Right lobe of liver (tissue), 6 donors: ENCODE results near the gene EHBP1L1. TPM values are rescaled to one million over a fixed set of nuclear protein-coding genes. Genes with fewer than 3 reads are reported as not detected.

Source experiments
- ATAC-seq, 4 donors: fragments of 200-7000 bp; cut with Tn5 transposase; one replicate each; pipeline ENCODE4 v1.9.1; 2020; ENCODE audit warnings: mild to moderate bottlenecking in 4 of 4, moderate library complexity in 4 of 4
- DNase-seq, 3 donors: peaks; one replicate each; pipeline ENCODE4 v3.0.0-alpha.2; 2020
- H3K27ac ChIP-seq, 3 donors: fragments of 200-600 bp; one replicate each; pipeline ENCODE4 v1.8.0; 2022
- H3K27me3 ChIP-seq, 2 donors: fragments of 200-600 bp; one replicate each; pipeline ENCODE4 v1.8.0; 2022
- H3K36me3 ChIP-seq, 4 donors: fragments of 200-600 bp; sonication (generic) in 1 of 4; one replicate each; pipeline versions ENCODE4 v1.5.1 to v1.8.0; 2017 to 2022; ENCODE audit warnings: control low read depth in 1 of 4
- H3K4me1 ChIP-seq, 4 donors: fragments of 200-600 bp; sonication (generic) in 1 of 4; one replicate each; pipeline versions ENCODE4 v1.5.1 to v1.8.0; 2017 to 2022; ENCODE audit warnings: control low read depth in 1 of 4
- H3K4me3 ChIP-seq, 3 donors: fragments of 200-600 bp; one replicate each; pipeline ENCODE4 v1.8.0; 2022
- H3K9me3 ChIP-seq, 4 donors: fragments of 200-600 bp; sonication (generic) in 1 of 4; one replicate each; pipeline versions ENCODE4 v1.5.1 to v1.8.0; 2017 to 2022; ENCODE audit warnings: control low read depth in 1 of 4
- CTCF ChIP-seq, 4 donors: fragments of 200-600 bp in 3 of 4; fragments of 450-650 bp in 1 of 4; IDR thresholded peaks; one replicate each; pipeline versions ENCODE4 v1.5.1 to v1.8.0; 2016 to 2022; ENCODE audit warnings: antibody characterized with exemption in 4 of 4, mild to moderate bottlenecking in 2 of 4
- POLR2A ChIP-seq: fragments of 450-650 bp; IDR thresholded peaks from one replicate; pipeline ENCODE4 v1.6.1; 2017; ENCODE audit warnings: antibody characterized with exemption, mild to moderate bottlenecking
- WGBS: methylation state at CpG from one replicate; pipeline ENCODE4 v1.1.6; 2018; ENCODE audit warnings: low coverage, low lambda C conversion rate; ENCODE audit not compliant: insufficient coverage; ENCODE audit errors: missing lambda C conversion rate; 5-methylcytosine and 5-hydroxymethylcytosine counted together
- intact Hi-C, 2 donors: fragments of 100-400 bp; cut with DNase I; formaldehyde crosslinking; loops; one replicate each; pipeline versions ENCODE4 v1.11.2 to v1.14.1; 2022
- total RNA-seq, 6 experiments: library from RNA; depleted of rRNA in 2 of 6; stranded (reverse); fragments of >200 nt in 2 of 6; fragmentation: NEBNext Ultra II Directional in 3 of 6; extraction: Animal tissue kit (Norgen Biotek cat#: 25700) in 3 of 6; gene quantifications; one replicate each; pipeline versions ENCODE4 v1.1.0 to v1.2.4, GENCODE V29; 2016 to 2023
- donor health status: DM: no; HTN: yes; CAD: no.
- donor health status: DM: no; HTN: no; CAD: no.
- donor health status: DM: no; HTN: no; CAD: no.
- donor health status: DM: no; HTN: yes; CAD: no.
- donor health status: DM: no; HTN: yes; CAD: no.

The EHBP1L1 gene
- total RNA-seq, 6 experiments from 2014 or later, result 10.0 to 29.9 (median 13.7) TPM

GRCh38 chr11:65556470-65557279, 19.2 kb upstream of the EHBP1L1 start:
- no peak for DNase-seq
- Histone ChIP-seq H3K4me3 (peak overlapping the region; percentile 50 to 55 (median 54)), H3K4me1 (peaks cover 0 to 20% (median 4%) of the 10 kb centered on the region in 4 donors), H3K27me3 (no peaks in the 10 kb centered on the region), H3K27ac (peak overlapping the region in 2 of 3 donors; percentile 15 to 51), H3K9me3 (no peaks in the 10 kb centered on the region), H3K36me3 (no peaks in the 10 kb centered on the region)
- TF ChIP-seq CTCF (IDR thresholded peaks at IDR 0.05), result no peak
- TF ChIP-seq POLR2A, result no peak
- no peak for ATAC-seq
- intact Hi-C loops, result no loop called here
- 80% methylated on average over 9 of the region's 12 CpGs for WGBS

DNA sequence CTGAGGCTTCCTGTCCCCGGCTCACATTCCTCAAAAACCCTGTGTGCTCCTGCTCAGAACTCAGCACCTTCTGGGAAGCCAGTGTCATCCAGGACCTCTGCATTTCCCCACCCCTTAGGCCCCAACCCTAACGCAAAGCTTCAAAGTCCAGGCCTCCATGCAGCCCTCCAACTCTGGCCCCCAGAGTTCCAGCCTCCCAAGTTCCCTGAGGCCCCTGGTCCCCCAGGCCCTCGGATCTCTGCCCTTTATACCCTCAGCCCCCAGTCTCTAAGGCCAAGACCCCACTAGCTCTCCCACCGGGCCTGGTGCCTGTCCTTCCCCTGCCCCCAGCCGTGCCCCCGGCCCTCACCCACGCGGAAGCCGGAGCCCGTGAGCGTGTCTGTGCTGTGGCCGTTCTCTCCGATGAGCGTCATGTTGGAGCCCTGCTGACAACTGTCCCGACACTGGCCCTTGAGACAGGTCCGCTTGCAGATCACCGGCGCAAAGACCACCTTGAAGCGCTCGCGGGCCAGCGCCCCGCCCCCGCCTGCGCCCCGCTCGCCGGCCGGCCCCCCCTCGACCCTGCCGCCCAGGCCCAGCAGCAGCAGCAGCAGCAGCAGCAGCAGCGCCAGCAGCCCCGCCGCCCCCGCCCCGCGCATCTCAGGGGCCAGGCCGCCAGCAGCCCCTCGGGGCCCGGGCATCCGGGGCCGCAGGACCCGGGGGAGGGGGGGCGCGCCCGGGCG, 18.4 kb upstream of the EHBP1L1 start:
- Histone ChIP-seq H3K27me3 (no peaks in the 10 kb centered on the region), H3K27ac (peak overlapping the region; percentile 41 to 82 (median 56)), H3K36me3 (no peaks in the 10 kb centered on the region), H3K4me3 (peak overlapping the region; percentile 50 to 55 (median 54)), H3K9me3 (no peaks in the 10 kb centered on the region), H3K4me1 (peaks cover 0 to 13% (median 3%) of the 10 kb centered on the region in 4 donors)
- WGBS, result 2% methylated on average over 19 of the region's 47 CpGs
- TF ChIP-seq POLR2A, result no peak
- TF ChIP-seq CTCF (IDR thresholded peaks at IDR 0.05), result no peak
- DNase-seq, result no peak
- no peak for ATAC-seq
- intact Hi-C loops, result no loop called here

- Histone ChIP-seq H3K9me3 (no peaks in the 10 kb centered on the region), H3K4me1 (peaks cover 0 to 8% (median 3%) of the 10 kb centered on the region in 4 donors), H3K4me3 (peak within 1 kb of the TSS; percentile 50 to 55 (median 54)), H3K27ac (peak within 1 kb of the TSS; percentile 41 to 82 (median 56)), H3K36me3 (no peaks in the 10 kb centered on the region), H3K27me3 (no peaks in the 10 kb centered on the region)
- ATAC-seq, result peak; percentile 62 to 88 (median 84)
- TF ChIP-seq POLR2A (peak; percentile 26), CTCF (IDR thresholded peaks at IDR 0.05) (peak in 1 of 4 donors; percentile 19)
- intact Hi-C loops, result no loop called here
- under 1% methylated on average over 15 of the region's 79 CpGs for WGBS
- peak; percentile 74 to 86 (median 82) for DNase-seq
Observed at GRCh38 chr11:65558002-65558929, 17.6 kb upstream of the EHBP1L1 start, which contains the start of gene LTBP3. Gene LTBP3 (minus strand): TSS chr11:65558359. CDS start chr11:65557959, 400 bp downstream.

DNA sequence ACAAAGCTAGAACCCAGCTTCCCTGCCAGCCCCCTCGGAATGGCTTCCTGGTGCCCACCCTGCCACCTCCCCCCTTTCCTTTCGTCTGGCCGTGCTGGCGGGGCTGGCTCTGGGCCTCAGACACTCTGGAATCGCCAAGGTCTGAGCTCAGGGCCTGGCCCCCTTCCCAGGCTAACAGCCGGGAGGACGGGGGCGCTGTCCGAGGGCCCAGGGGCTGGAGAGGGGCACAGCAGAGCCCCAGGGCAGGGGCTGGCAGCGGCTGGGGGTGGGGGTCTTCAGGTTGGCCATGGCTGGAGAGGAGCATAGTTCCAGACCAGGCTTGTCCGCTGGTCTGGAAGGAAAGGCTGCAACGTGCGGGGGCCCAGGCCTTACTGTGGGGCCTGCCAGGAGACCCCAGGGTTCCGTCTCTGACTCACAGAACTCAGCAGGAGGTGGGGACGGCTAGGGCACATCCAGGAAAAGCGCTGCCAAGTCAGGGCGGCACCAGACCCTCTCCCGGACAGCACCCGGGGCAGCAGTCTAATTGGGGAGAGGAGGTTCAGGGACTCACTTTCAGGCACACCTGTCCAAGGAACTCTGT, 16.8 kb upstream of the EHBP1L1 start:
- ATAC-seq, result peak in 3 of 4 donors; percentile 3 to 4 (median 4)
- no peak for TF ChIP-seq POLR2A
- TF ChIP-seq CTCF (IDR thresholded peaks at IDR 0.05), result no peak
- peaks cover 0 to 8% (median 3%) of the 10 kb centered on the region in 4 donors for H3K4me1 ChIP-seq
- intact Hi-C loops, result no loop called here
- no peaks in the 10 kb centered on the region for H3K27me3 ChIP-seq
- no peaks in the 10 kb centered on the region for H3K36me3 ChIP-seq
- H3K4me3 ChIP-seq, result peak overlapping the region in 2 of 3 donors; percentile 50 to 55
- peak in 1 of 3 donors; percentile 58 for DNase-seq
- WGBS, result no CpG with 5 or more reads among the region's 19 CpGs
- H3K27ac ChIP-seq, result peak overlapping the region; percentile 41 to 82 (median 56)
- no peaks in the 10 kb centered on the region for H3K9me3 ChIP-seq
